Liver (tissue), 9 donors: ENCODE data around the gene DENND4C. TPM values are rescaled to one million over a fixed set of nuclear protein-coding genes. Genes with fewer than 3 reads are reported as not detected.

Experiments
- DNase-seq: peaks from one replicate; pipeline ENCODE4 v3.0.0-alpha.2; 2017; ENCODE audit warnings: low spot score
- H3K27ac ChIP-seq, 2 donors: one replicate each; pipeline ENCODE4 v1.7.0; 2013; ENCODE audit warnings: inconsistent platforms in 2 of 2, low read length in 2 of 2, control low read depth in 1 of 2, low read depth in 1 of 2, mild to moderate bottlenecking in 1 of 2
- H3K27me3 ChIP-seq, 4 donors: one replicate each; pipeline versions ENCODE4 v1.6.1 to v1.7.0; 2013; ENCODE audit warnings: low read length in 3 of 4, inconsistent platforms in 1 of 4, mild to moderate bottlenecking in 1 of 4, moderate library complexity in 1 of 4; ENCODE audit not compliant: control insufficient read depth in 4 of 4, insufficient read depth in 4 of 4
- H3K36me3 ChIP-seq, 4 donors: one replicate each; pipeline versions ENCODE4 v1.6.1 to v1.7.0; 2013; ENCODE audit warnings: low read length in 3 of 4, mild to moderate bottlenecking in 3 of 4, low read depth in 1 of 4, moderate library complexity in 1 of 4; ENCODE audit not compliant: control insufficient read depth in 4 of 4, insufficient read depth in 3 of 4
- H3K4me1 ChIP-seq, 4 donors: one replicate each; pipeline versions ENCODE4 v1.6.1 to v1.7.0; 2013; ENCODE audit warnings: low read length in 3 of 4, mild to moderate bottlenecking in 3 of 4, moderate library complexity in 1 of 4; ENCODE audit not compliant: control insufficient read depth in 4 of 4, insufficient read depth in 4 of 4
- H3K4me3 ChIP-seq, 3 donors: one replicate each; pipeline versions ENCODE4 v1.6.1 to v1.7.0; 2013; ENCODE audit warnings: low read length in 3 of 3, control low read depth in 1 of 3, low read depth in 1 of 3, mild to moderate bottlenecking in 1 of 3
- H3K9ac ChIP-seq, 2 donors: one replicate each; pipeline ENCODE4 v1.7.0; 2013; ENCODE audit warnings: low read length in 2 of 2, mild to moderate bottlenecking in 2 of 2, moderate library complexity in 2 of 2, control low read depth in 1 of 2, low read depth in 1 of 2
- H3K9me3 ChIP-seq, 4 donors: one replicate each; pipeline versions ENCODE4 v1.6.1 to v1.7.0; 2013; ENCODE audit warnings: low read length in 3 of 4; ENCODE audit not compliant: control insufficient read depth in 4 of 4
- FOXA1 ChIP-seq: IDR thresholded peaks from 2 replicates; pipeline ENCODE4 v1.6.1; 2016; ENCODE audit warnings: antibody characterized with exemption
- FOXA2 ChIP-seq: IDR thresholded peaks from 2 replicates; pipeline ENCODE4 v1.6.1; 2016; ENCODE audit warnings: antibody characterized with exemption
- HNF4A ChIP-seq, 2 donors: conservative IDR thresholded peaks; 2 replicates each; pipeline ENCODE4 v1.6.1; 2016; ENCODE audit warnings: antibody characterized with exemption in 2 of 2, mild to moderate bottlenecking in 2 of 2
- HNF4G ChIP-seq: IDR thresholded peaks from 2 replicates; pipeline ENCODE4 v1.6.1; 2016; ENCODE audit warnings: antibody characterized with exemption
- JUND ChIP-seq, 2 donors: IDR thresholded peaks; 2 replicates each; pipeline ENCODE4 v1.6.1; 2016; ENCODE audit warnings: antibody characterized with exemption in 2 of 2
- NR2F2 ChIP-seq: IDR thresholded peaks from 2 replicates; pipeline ENCODE4 v1.6.1; 2016; ENCODE audit warnings: antibody characterized with exemption
- RAD21 ChIP-seq, 2 donors: IDR thresholded peaks; 2 replicates each; pipeline ENCODE4 v1.6.1; 2016; ENCODE audit warnings: antibody characterized with exemption in 2 of 2, mild to moderate bottlenecking in 2 of 2
- RXRA ChIP-seq, 2 donors: IDR thresholded peaks; 2 replicates each; pipeline ENCODE4 v1.6.1; 2017 to 2018; ENCODE audit warnings: antibody characterized with exemption in 2 of 2, mild to moderate bottlenecking in 1 of 2
- SP1 ChIP-seq: IDR thresholded peaks from 2 replicates; pipeline ENCODE4 v1.6.1; 2018; ENCODE audit warnings: antibody characterized with exemption, mild to moderate bottlenecking
- TAF1 ChIP-seq: conservative IDR thresholded peaks from 2 replicates; pipeline ENCODE4 v1.6.1; 2016; ENCODE audit warnings: antibody characterized with exemption, mild to moderate bottlenecking
- WGBS: extraction: QIAGEN DNeasy Blood & Tissue Kit; methylation state at CpG from one replicate; pipeline ENCODE4 v1.1.7; 2013; 5-methylcytosine and 5-hydroxymethylcytosine counted together
- polyA plus RNA-seq, 2 donors: library from polyadenylated mRNA; stranded (reverse) in 1 of 2; unstranded in 1 of 2; fragments of 200-250 nt in 1 of 2; fragments of >200 nt in 1 of 2; fragmentation: Nextera tagmentation in 1 of 2; extraction: Ambion mirVana in 1 of 2; gene quantifications; one replicate each; pipeline versions ENCODE4 v1.2.1 to v1.2.3, GENCODE V29; 2013 to 2015
- total RNA-seq, 2 donors: library from RNA; depleted of rRNA; stranded (reverse); fragments of >200 nt; gene quantifications; one replicate each; pipeline ENCODE4 v1.2.3, GENCODE V29; 2014
- TF ChIP-seq, protein P1 (sequence below): IDR thresholded peaks from 2 replicates; pipeline ENCODE4 v1.6.1; 2016; ENCODE audit warnings: antibody characterized with exemption
- TF ChIP-seq, protein P2 (sequence below): IDR thresholded peaks from 2 replicates; pipeline ENCODE4 v1.6.1; 2016; ENCODE audit warnings: antibody characterized with exemption
- TF ChIP-seq, protein P3 (sequence below): IDR thresholded peaks from 2 replicates; pipeline ENCODE4 v1.6.1; 2016; ENCODE audit warnings: antibody characterized with exemption
- donor health status: healthy.
- donor health status: healthy.
- donor health status: healthy.
- donor health status: healthy.
- donor health status: healthy.

DENND4C gene
- total and polyA plus RNA-seq, 4 donors, result 6.9 to 54.9 (median 14.8) TPM

DNA sequence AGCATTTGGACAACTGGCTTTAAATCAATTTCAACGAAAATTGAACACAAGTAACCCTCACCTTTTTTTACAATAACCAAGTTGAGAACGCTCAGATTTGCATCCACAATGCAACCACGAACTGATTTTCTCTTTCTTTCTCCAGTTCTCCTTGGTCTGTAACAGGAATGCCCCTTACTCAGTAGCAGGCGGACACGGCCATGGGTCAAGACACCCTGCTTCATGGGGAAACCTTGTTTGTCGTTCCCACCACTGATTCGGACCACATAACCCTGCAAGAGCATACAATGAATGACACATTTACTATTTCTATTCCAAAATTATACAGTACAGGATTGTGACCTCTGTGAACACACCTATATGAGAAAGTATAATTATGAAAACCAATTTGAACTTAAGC, 148.2 kb downstream of the DENND4C start:
- H3K4me1 ChIP-seq, result peaks cover 5 to 26% (median 12%) of the 10 kb centered on the region in 4 donors
- H3K9me3 ChIP-seq, result no peaks in the 10 kb centered on the region
- H3K27ac ChIP-seq, result peak overlapping the region in 1 of 2 donors; percentile 7
- peaks cover 8 to 45% (median 38%) of the 10 kb centered on the region in 4 donors for H3K36me3 ChIP-seq
- DNase-seq, result no peak
- TF ChIP-seq RXRA (IDR thresholded peaks at IDR 0.05) (no peak), NR2F2 (no peak), HNF4A (conservative IDR thresholded peaks at IDR 0.05) (no peak), JUND (IDR thresholded peaks at IDR 0.05) (no peak)
- TF ChIP-seq, protein P1, sequence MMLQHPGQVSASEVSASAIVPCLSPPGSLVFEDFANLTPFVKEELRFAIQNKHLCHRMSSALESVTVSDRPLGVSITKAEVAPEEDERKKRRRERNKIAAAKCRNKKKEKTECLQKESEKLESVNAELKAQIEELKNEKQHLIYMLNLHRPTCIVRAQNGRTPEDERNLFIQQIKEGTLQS, result no peak
- H3K27me3 ChIP-seq, result no peaks in the 10 kb centered on the region
- 59% methylated on average over 7 of the region's 7 CpGs for WGBS
- H3K4me3 ChIP-seq, result peak overlapping the region in 2 of 3 donors; percentile 73 to 88
- peak overlapping the region in 1 of 2 donors; percentile 81 for H3K9ac ChIP-seq

DNA sequence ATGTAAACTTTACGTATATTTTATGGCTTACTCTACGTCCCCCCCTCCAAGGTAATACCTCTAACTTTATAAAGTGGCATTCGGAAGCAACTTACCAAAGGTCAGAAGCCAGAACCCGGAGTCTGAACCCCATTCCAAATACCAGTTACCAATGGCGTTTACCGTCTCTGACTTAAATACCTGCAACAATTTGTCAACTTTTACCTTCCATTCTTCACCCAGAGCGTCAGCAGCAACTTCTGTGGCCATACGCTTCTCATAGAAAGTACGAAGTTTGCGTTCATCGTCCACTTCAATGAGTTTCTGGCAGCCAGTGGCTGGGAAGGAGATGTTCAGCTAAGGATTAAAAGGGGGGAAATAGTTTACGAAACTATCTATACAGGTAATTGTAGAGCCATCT, 148.8 kb downstream of the DENND4C start:
- WGBS, result 13% methylated on average over 12 of the region's 12 CpGs
- H3K9me3 ChIP-seq, result no peaks in the 10 kb centered on the region
- TF ChIP-seq TAF1, result no peak
- no peak for TF ChIP-seq FOXA1
- TF ChIP-seq NR2F2, result peak; percentile 13
- no peak for TF ChIP-seq SP1
- no peak for TF ChIP-seq RXRA (IDR thresholded peaks at IDR 0.05)
- TF ChIP-seq, protein P2, sequence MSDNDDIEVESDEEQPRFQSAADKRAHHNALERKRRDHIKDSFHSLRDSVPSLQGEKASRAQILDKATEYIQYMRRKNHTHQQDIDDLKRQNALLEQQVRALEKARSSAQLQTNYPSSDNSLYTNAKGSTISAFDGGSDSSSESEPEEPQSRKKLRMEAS, result no peak
- peak; percentile 28 to 62 for TF ChIP-seq HNF4A (conservative IDR thresholded peaks at IDR 0.05)
- TF ChIP-seq, protein P3, sequence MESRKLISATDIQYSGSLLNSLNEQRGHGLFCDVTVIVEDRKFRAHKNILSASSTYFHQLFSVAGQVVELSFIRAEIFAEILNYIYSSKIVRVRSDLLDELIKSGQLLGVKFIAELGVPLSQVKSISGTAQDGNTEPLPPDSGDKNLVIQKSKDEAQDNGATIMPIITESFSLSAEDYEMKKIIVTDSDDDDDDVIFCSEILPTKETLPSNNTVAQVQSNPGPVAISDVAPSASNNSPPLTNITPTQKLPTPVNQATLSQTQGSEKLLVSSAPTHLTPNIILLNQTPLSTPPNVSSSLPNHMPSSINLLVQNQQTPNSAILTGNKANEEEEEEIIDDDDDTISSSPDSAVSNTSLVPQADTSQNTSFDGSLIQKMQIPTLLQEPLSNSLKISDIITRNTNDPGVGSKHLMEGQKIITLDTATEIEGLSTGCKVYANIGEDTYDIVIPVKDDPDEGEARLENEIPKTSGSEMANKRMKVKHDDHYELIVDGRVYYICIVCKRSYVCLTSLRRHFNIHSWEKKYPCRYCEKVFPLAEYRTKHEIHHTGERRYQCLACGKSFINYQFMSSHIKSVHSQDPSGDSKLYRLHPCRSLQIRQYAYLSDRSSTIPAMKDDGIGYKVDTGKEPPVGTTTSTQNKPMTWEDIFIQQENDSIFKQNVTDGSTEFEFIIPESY, result no peak
- TF ChIP-seq, protein P1, result no peak
- TF ChIP-seq HNF4G, result no peak
- H3K36me3 ChIP-seq, result peaks cover 8 to 40% (median 35%) of the 10 kb centered on the region in 4 donors
- H3K9ac ChIP-seq, result peak overlapping the region; percentile 81 to 90
- peak overlapping the region; percentile 76 to 79 for H3K27ac ChIP-seq
- H3K4me3 ChIP-seq, result peak overlapping the region; percentile 73 to 97 (median 88)
- no peaks in the 10 kb centered on the region for H3K27me3 ChIP-seq
- H3K4me1 ChIP-seq, result peaks cover 5 to 26% (median 12%) of the 10 kb centered on the region in 4 donors
- no peak for DNase-seq

DNA sequence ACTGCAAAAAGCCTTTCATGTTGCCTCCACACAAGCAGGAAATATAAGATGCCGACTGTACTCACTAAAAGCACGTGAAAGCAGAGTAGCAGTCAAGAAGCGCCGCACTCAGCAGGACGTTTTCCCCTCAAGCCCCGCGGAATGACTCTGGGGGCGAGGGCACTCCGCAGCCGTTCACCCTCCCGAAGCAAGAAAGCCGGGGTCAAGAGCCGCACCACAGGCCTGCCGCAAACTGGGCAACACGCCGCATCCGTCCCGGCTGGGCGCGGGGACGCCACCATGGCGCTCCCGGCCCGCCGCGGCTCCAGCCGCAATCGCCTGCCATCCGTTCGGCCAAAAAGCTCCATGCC, 149.2 kb downstream of the DENND4C start:
- Histone ChIP-seq H3K4me1 (peaks cover 5 to 26% (median 12%) of the 10 kb centered on the region in 4 donors), H3K4me3 (peak overlapping the region; percentile 73 to 97 (median 88)), H3K9me3 (no peaks in the 10 kb centered on the region), H3K27ac (peak overlapping the region; percentile 76 to 79), H3K9ac (peak overlapping the region; percentile 81 to 90), H3K27me3 (no peaks in the 10 kb centered on the region), H3K36me3 (peaks cover 6 to 36% (median 32%) of the 10 kb centered on the region in 4 donors)
- under 1% methylated on average over 30 of the region's 30 CpGs for WGBS
- TF ChIP-seq, protein P1, result no peak
- TF ChIP-seq JUND (IDR thresholded peaks at IDR 0.05), result no peak
- TF ChIP-seq, protein P3, result no peak
- no peak for TF ChIP-seq RAD21 (IDR thresholded peaks at IDR 0.05)
- TF ChIP-seq NR2F2, result no peak
- TF ChIP-seq FOXA2, result no peak
- DNase-seq, result no peak
